ENCODE data around the gene CXCL12.
A peak's percentile ranks its signal among the peaks of the same experiment; 100 is the strongest.

CXCL12 gene

GRCh38 chr10:44384601-44385025, 284 bp downstream of the CXCL12 start:
- peak overlapping the region; percentile 75 for H2AFZ ChIP-seq (ENCODE audit: low read length, unreplicated experiment)
- H3K4me3 ChIP-seq (ENCODE audit: low read depth, low read length) = peak overlapping the region; percentile 89
- no peak overlapping the region for H3K27ac ChIP-seq (ENCODE audit: low read depth, low read length)
- H3K36me3 ChIP-seq (ENCODE audit: insufficient read depth, low read length) = no peaks in the 10 kb centered on the region
- no peaks in the 10 kb centered on the region for H3K4me1 ChIP-seq (ENCODE audit: control insufficient read depth, insufficient read depth, low read length, unreplicated experiment)
- peaks cover 3% of the 10 kb centered on the region for H3K79me2 ChIP-seq (ENCODE audit: control insufficient read depth, insufficient read depth, low read length, unreplicated experiment)
- H3K27me3 ChIP-seq (ENCODE audit: insufficient read depth, low read length) = peaks cover 34% of the 10 kb centered on the region

GRCh38 chr10:44383749-44384600, 922 bp downstream of the CXCL12 start:
- H3K27me3 ChIP-seq (ENCODE audit: insufficient read depth, low read length) = peaks cover 34% of the 10 kb centered on the region
- H3K4me3 ChIP-seq (ENCODE audit: low read depth, low read length) = peak overlapping the region; percentile 89
- no peak overlapping the region for H2AFZ ChIP-seq (ENCODE audit: low read length, unreplicated experiment)
- H3K4me1 ChIP-seq (ENCODE audit: control insufficient read depth, insufficient read depth, low read length, unreplicated experiment) = no peaks in the 10 kb centered on the region
- no peak overlapping the region for H3K27ac ChIP-seq (ENCODE audit: low read depth, low read length)
- H3K79me2 ChIP-seq (ENCODE audit: control insufficient read depth, insufficient read depth, low read length, unreplicated experiment) = peaks cover 3% of the 10 kb centered on the region
- H3K36me3 ChIP-seq (ENCODE audit: insufficient read depth, low read length) = no peaks in the 10 kb centered on the region

- H3K27ac ChIP-seq (ENCODE audit: low read depth, low read length) = no peak overlapping the region
- H3K27me3 ChIP-seq (ENCODE audit: insufficient read depth, low read length) = peaks cover 34% of the 10 kb centered on the region
- no peaks in the 10 kb centered on the region for H3K4me1 ChIP-seq (ENCODE audit: control insufficient read depth, insufficient read depth, low read length, unreplicated experiment)
- peaks cover 3% of the 10 kb centered on the region for H3K79me2 ChIP-seq (ENCODE audit: control insufficient read depth, insufficient read depth, low read length, unreplicated experiment)
- no peak overlapping the region for H2AFZ ChIP-seq (ENCODE audit: low read length, unreplicated experiment)
- no peaks in the 10 kb centered on the region for H3K36me3 ChIP-seq (ENCODE audit: insufficient read depth, low read length)
- peak overlapping the region; percentile 89 for H3K4me3 ChIP-seq (ENCODE audit: low read depth, low read length)
Measured at GRCh38 chr10:44382981-44383748, 1.7 kb downstream of the CXCL12 start.

GRCh38 chr10:44382131-44382858, 2.6 kb downstream of the CXCL12 start:
- no peaks in the 10 kb centered on the region for H3K36me3 ChIP-seq (ENCODE audit: insufficient read depth, low read length)
- H3K79me2 ChIP-seq (ENCODE audit: control insufficient read depth, insufficient read depth, low read length, unreplicated experiment) = peaks cover 3% of the 10 kb centered on the region
- H3K4me1 ChIP-seq (ENCODE audit: control insufficient read depth, insufficient read depth, low read length, unreplicated experiment) = no peaks in the 10 kb centered on the region
- no peak overlapping the region for H3K27ac ChIP-seq (ENCODE audit: low read depth, low read length)
- H2AFZ ChIP-seq (ENCODE audit: low read length, unreplicated experiment) = no peak overlapping the region
- H3K27me3 ChIP-seq (ENCODE audit: insufficient read depth, low read length) = peaks cover 34% of the 10 kb centered on the region
- H3K4me3 ChIP-seq (ENCODE audit: low read depth, low read length) = peak overlapping the region; percentile 89; the same call in 1 of the 2 replicates

GRCh38 chr10:44380829-44381600, 3.9 kb downstream of the CXCL12 start:
- H3K36me3 ChIP-seq (ENCODE audit: insufficient read depth, low read length) = no peaks in the 10 kb centered on the region

GRCh38 chr10:44379907-44380306, 5.0 kb downstream of the CXCL12 start:
- Histone ChIP-seq H3K27me3 (ENCODE audit: insufficient read depth, low read length) (peaks cover 22% of the 10 kb centered on the region), H3K4me3 (ENCODE audit: low read depth, low read length) (no peak overlapping the region), H3K27ac (ENCODE audit: low read depth, low read length) (no peak overlapping the region), H3K36me3 (ENCODE audit: insufficient read depth, low read length) (no peaks in the 10 kb centered on the region), H3K79me2 (ENCODE audit: control insufficient read depth, insufficient read depth, low read length, unreplicated experiment) (peaks cover 3% of the 10 kb centered on the region), H2AFZ (ENCODE audit: low read length, unreplicated experiment) (no peak overlapping the region), H3K4me1 (ENCODE audit: control insufficient read depth, insufficient read depth, low read length, unreplicated experiment) (no peaks in the 10 kb centered on the region)

More at GRCh38 chr10:44380829-44381600, 3.9 kb downstream of the CXCL12 start:
- peaks cover 3% of the 10 kb centered on the region for H3K79me2 ChIP-seq (ENCODE audit: control insufficient read depth, insufficient read depth, low read length, unreplicated experiment)
- no peak overlapping the region for H2AFZ ChIP-seq (ENCODE audit: low read length, unreplicated experiment)
- no peak overlapping the region for H3K4me3 ChIP-seq (ENCODE audit: low read depth, low read length)
- H3K27me3 ChIP-seq (ENCODE audit: insufficient read depth, low read length) = peaks cover 32% of the 10 kb centered on the region
- no peak overlapping the region for H3K27ac ChIP-seq (ENCODE audit: low read depth, low read length)
- H3K4me1 ChIP-seq (ENCODE audit: control insufficient read depth, insufficient read depth, low read length, unreplicated experiment) = no peaks in the 10 kb centered on the region

GRCh38 chr10:44378626-44379025, 6.3 kb downstream of the CXCL12 start:
- H3K27me3 ChIP-seq (ENCODE audit: insufficient read depth, low read length) = peaks cover 12% of the 10 kb centered on the region
- peaks cover 3% of the 10 kb centered on the region for H3K79me2 ChIP-seq (ENCODE audit: control insufficient read depth, insufficient read depth, low read length, unreplicated experiment)
- no peaks in the 10 kb centered on the region for H3K36me3 ChIP-seq (ENCODE audit: insufficient read depth, low read length)
- H3K4me3 ChIP-seq (ENCODE audit: low read depth, low read length) = no peak overlapping the region
- no peak overlapping the region for H2AFZ ChIP-seq (ENCODE audit: low read length, unreplicated experiment)
- H3K27ac ChIP-seq (ENCODE audit: low read depth, low read length) = no peak overlapping the region
- no peaks in the 10 kb centered on the region for H3K4me1 ChIP-seq (ENCODE audit: control insufficient read depth, insufficient read depth, low read length, unreplicated experiment)

GRCh38 chr10:44377651-44378310, 7.1 kb downstream of the CXCL12 start:
- Histone ChIP-seq H3K27ac (ENCODE audit: low read depth, low read length) (no peak overlapping the region), H2AFZ (ENCODE audit: low read length, unreplicated experiment) (no peak overlapping the region), H3K27me3 (ENCODE audit: insufficient read depth, low read length) (peaks cover 4% of the 10 kb centered on the region), H3K4me1 (ENCODE audit: control insufficient read depth, insufficient read depth, low read length, unreplicated experiment) (no peaks in the 10 kb centered on the region), H3K79me2 (ENCODE audit: control insufficient read depth, insufficient read depth, low read length, unreplicated experiment) (peaks cover 3% of the 10 kb centered on the region), H3K36me3 (ENCODE audit: insufficient read depth, low read length) (no peaks in the 10 kb centered on the region), H3K4me3 (ENCODE audit: low read depth, low read length) (no peak overlapping the region)

GRCh38 chr10:44376472-44377099, 8.3 kb downstream of the CXCL12 start:
- Histone ChIP-seq H3K27me3 (ENCODE audit: insufficient read depth, low read length) (no peaks in the 10 kb centered on the region; the same call in 1 of the 2 replicates), H3K27ac (ENCODE audit: low read depth, low read length) (no peak overlapping the region), H3K79me2 (ENCODE audit: control insufficient read depth, insufficient read depth, low read length, unreplicated experiment) (no peaks in the 10 kb centered on the region), H2AFZ (ENCODE audit: low read length, unreplicated experiment) (no peak overlapping the region), H3K4me1 (ENCODE audit: control insufficient read depth, insufficient read depth, low read length, unreplicated experiment) (no peaks in the 10 kb centered on the region), H3K36me3 (ENCODE audit: insufficient read depth, low read length) (no peaks in the 10 kb centered on the region), H3K4me3 (ENCODE audit: low read depth, low read length) (no peak overlapping the region)

All from ACC112 (cell line).